ENCODE measurements around the gene CHML. TPM values are rescaled to one million over a fixed set of nuclear protein-coding genes. Genes with fewer than 3 reads are reported as not detected.

CHML gene
- total and polyA plus RNA-seq, 7 donors, result 1.6 to 8.0 (median 6.1) TPM

DNA sequence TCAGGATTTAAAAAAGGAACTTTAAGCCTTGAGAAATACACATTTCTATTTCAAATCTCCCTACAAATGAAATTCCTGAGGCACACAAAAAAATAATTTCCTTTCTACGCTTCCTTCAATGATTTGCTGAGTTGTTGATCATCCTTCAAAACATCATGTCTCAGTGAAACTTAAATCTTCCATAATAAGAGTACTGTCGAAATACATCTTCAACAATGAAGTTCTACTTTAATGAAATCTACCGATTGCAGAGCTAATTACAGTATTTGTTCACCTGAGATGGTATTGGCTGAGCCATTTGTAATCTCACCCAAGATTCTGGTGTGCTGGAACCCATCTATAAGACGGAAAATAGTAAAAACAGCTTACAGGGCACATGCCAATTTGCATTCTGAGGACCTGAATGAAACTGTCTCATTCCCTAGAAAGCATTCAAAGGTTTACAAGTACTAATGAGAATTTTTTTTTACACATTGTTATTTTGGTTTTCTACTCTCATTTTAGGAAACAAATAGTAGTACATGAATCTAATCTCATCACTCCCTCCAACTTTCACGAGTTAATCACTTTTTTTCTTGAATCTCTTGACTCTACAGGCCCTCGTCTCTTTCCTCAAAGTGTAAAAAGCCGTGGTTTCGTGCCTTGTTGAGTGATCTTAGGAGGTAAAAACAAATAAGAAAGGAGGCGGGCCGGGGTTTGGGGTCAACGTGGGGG lies 1.1 kb downstream of the CHML start:
- no peak for TF ChIP-seq POLR2A (IDR thresholded peaks at IDR 0.05)
- Histone ChIP-seq H3K4me3 (peak overlapping the region; percentile 76 to 93 (median 89)), H3K4me1 (peaks cover 0 to 37% (median 20%) of the 10 kb centered on the region in 4 donors), H3K36me3 (peaks cover 0 to 7% (median 0%) of the 10 kb centered on the region in 4 donors), H3K27me3 (no peaks in the 10 kb centered on the region), H3K27ac (peak overlapping the region in 3 of 4 donors; percentile 84 to 90 (median 85)), H3K9me3 (no peaks in the 10 kb centered on the region)
- intact Hi-C loops (cut with DNase I), result no loop called here
- WGBS, 2 donors, result 7 to 9% methylated on average over 11 of the region's 11 CpGs
- no peak for DNase-seq

DNA sequence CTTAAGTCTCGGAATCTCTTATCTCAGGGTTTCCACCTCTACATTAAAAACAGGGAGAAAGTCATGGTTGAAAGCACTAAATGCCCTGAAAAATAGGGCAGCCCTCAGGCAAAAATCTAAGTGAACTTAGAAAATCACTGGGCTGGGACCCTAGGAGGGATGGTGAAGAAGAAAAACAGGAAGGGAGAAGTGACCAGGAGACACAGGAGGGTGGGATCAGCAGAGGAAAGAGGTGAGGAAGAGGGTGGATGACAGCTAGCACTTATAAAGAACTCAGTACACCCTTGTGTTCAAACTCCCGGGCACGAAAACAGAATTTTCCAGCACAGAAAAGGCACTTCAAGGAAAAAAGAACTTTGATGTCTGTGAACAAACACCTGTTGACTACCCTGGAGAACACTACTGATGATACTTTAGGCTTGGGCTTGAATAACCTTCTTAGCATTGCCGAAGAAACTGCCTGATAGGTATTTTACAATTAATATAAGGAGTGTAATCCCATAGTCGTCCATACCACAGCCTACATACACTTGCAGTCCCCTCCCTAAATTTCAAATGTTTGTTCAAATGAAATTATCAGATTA lies 2.0 kb downstream of the CHML start:
- TF ChIP-seq EP300 (IDR thresholded peaks at IDR 0.05) (no peak), POLR2AphosphoS5 (IDR thresholded peaks at IDR 0.05) (no peak), POLR2A (IDR thresholded peaks at IDR 0.05) (no peak)
- TF ChIP-seq, protein P1, sequence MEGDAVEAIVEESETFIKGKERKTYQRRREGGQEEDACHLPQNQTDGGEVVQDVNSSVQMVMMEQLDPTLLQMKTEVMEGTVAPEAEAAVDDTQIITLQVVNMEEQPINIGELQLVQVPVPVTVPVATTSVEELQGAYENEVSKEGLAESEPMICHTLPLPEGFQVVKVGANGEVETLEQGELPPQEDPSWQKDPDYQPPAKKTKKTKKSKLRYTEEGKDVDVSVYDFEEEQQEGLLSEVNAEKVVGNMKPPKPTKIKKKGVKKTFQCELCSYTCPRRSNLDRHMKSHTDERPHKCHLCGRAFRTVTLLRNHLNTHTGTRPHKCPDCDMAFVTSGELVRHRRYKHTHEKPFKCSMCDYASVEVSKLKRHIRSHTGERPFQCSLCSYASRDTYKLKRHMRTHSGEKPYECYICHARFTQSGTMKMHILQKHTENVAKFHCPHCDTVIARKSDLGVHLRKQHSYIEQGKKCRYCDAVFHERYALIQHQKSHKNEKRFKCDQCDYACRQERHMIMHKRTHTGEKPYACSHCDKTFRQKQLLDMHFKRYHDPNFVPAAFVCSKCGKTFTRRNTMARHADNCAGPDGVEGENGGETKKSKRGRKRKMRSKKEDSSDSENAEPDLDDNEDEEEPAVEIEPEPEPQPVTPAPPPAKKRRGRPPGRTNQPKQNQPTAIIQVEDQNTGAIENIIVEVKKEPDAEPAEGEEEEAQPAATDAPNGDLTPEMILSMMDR (IDR thresholded peaks at IDR 0.05), result no peak
- no peaks in the 10 kb centered on the region for H3K27me3 ChIP-seq
- no peak overlapping the region for H3K27ac ChIP-seq
- DNase-seq, result no peak
- intact Hi-C loops (cut with DNase I), result no loop called here
- H3K4me1 ChIP-seq, result peaks cover 0 to 37% (median 20%) of the 10 kb centered on the region in 4 donors
- H3K4me3 ChIP-seq, result no peak overlapping the region
- H3K36me3 ChIP-seq, result peaks cover 0 to 7% (median 0%) of the 10 kb centered on the region in 4 donors
- WGBS, 2 donors, result 71 to 78% methylated on average over 5 of the region's 5 CpGs
- H3K9me3 ChIP-seq, result no peaks in the 10 kb centered on the region

DNA sequence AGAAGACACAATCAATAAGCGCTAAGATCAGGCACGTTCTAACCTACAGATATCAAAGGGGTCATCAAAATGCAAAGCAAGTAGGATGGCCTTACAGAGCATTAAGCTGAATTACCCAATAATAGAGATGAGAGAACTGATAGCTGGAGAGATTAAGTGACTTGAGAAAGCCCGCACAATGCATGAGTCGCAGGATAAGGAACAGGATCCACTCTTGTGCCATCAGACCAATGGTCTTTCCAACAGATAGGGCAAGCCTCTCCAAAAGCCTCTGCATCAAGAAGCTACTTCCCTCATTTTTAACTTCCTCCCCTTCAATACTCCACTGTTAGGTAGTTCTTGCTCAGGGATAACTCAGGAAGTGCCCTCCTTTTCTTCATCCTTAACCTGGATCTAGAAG lies 2.6 kb downstream of the CHML start:
- 89 to 91% methylated on average over 4 of the region's 4 CpGs for WGBS, 2 donors
- Histone ChIP-seq H3K27ac (no peak overlapping the region), H3K27me3 (no peaks in the 10 kb centered on the region), H3K9me3 (no peaks in the 10 kb centered on the region), H3K4me3 (no peak overlapping the region), H3K4me1 (peaks cover 0 to 37% (median 20%) of the 10 kb centered on the region in 4 donors), H3K36me3 (peaks cover 0 to 7% (median 0%) of the 10 kb centered on the region in 4 donors)
- intact Hi-C loops (cut with DNase I), result no loop called here
- TF ChIP-seq POLR2A (IDR thresholded peaks at IDR 0.05), result no peak
- no peak for TF ChIP-seq EP300 (IDR thresholded peaks at IDR 0.05)
- TF ChIP-seq, protein P1 (IDR thresholded peaks at IDR 0.05), result no peak
- no peak for TF ChIP-seq POLR2AphosphoS5 (IDR thresholded peaks at IDR 0.05)
- no peak for DNase-seq

DNA sequence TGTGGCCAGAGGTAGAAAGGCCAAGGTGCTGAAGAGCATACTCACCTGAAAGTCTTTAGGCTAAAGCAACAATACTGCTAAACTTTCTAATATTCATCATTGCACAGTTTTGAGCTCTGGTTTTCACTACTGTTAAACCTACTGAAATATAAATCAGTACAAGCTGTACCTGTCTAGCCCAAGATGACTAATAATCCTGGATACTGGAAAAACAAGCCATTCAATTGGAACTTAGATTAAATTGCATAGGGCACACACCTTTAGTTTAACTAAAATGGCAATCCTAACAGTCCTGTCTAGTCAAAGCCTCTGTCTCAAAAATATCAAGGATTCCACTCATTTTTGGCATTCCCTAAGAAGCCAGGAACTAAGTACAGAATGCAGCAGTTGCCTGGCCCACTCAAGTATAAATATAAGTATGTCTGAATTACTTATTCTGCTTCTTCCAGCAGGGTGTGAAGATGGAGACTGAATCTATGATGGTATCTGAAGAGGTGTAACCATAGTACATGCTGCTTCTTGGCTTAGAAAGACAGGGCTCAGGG lies 3.1 kb downstream of the CHML start:
- intact Hi-C loops (cut with DNase I), result no loop called here
- no peak for DNase-seq
- no peak overlapping the region for H3K4me3 ChIP-seq

DNA sequence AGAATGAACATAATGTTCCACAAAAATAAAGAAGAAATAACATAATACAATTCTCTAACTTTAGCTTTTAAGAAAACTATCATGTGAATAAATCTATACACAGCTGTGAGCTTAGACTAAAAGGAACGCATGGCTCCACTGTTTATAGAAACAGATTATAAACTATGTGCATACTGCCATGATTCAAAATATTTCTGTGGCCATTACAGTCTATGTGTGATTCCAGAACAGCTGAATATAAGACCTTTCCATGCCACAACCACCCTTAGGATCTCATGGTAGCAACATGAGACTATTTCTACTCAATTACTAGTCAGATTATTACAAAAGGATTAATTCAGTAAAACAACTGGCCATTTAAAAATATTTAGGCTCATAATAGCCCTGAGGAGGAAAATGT lies 3.9 kb downstream of the CHML start:
- TF ChIP-seq POLR2AphosphoS5 (IDR thresholded peaks at IDR 0.05), result no peak
- TF ChIP-seq POLR2A (IDR thresholded peaks at IDR 0.05), result no peak
- no peak for TF ChIP-seq EP300 (IDR thresholded peaks at IDR 0.05)
- TF ChIP-seq, protein P1 (IDR thresholded peaks at IDR 0.05), result no peak
- Histone ChIP-seq H3K4me3 (no peak overlapping the region), H3K27me3 (no peaks in the 10 kb centered on the region), H3K9me3 (no peaks in the 10 kb centered on the region), H3K4me1 (peaks cover 0 to 37% (median 20%) of the 10 kb centered on the region in 4 donors), H3K27ac (no peak overlapping the region), H3K36me3 (peaks cover 0 to 7% (median 0%) of the 10 kb centered on the region in 4 donors)
- intact Hi-C loops (cut with DNase I), result no loop called here
- WGBS, 2 donors, result 63 to 76% methylated on average over 1 of the region's 1 CpG
- DNase-seq, result no peak

More for the DNA sequence above, 3.1 kb downstream of the CHML start:
- Histone ChIP-seq H3K36me3 (peaks cover 0 to 7% (median 0%) of the 10 kb centered on the region in 4 donors), H3K4me1 (peaks cover 0 to 37% (median 20%) of the 10 kb centered on the region in 4 donors), H3K9me3 (no peaks in the 10 kb centered on the region), H3K27ac (no peak overlapping the region), H3K27me3 (no peaks in the 10 kb centered on the region)
- TF ChIP-seq, protein P1 (IDR thresholded peaks at IDR 0.05), result no peak
- TF ChIP-seq EP300 (IDR thresholded peaks at IDR 0.05), result no peak
- no peak for TF ChIP-seq POLR2A (IDR thresholded peaks at IDR 0.05)
- TF ChIP-seq POLR2AphosphoS5 (IDR thresholded peaks at IDR 0.05), result no peak

Data from sigmoid colon (tissue), 7 donors.